ENCODE results near the gene NKIRAS1.
"Not testable (repeated sequence)": the region's sequence is repeated elsewhere in the genome, so short reads cannot be mapped to it uniquely, and the experiment has no call there.

Gene NKIRAS1

DNA sequence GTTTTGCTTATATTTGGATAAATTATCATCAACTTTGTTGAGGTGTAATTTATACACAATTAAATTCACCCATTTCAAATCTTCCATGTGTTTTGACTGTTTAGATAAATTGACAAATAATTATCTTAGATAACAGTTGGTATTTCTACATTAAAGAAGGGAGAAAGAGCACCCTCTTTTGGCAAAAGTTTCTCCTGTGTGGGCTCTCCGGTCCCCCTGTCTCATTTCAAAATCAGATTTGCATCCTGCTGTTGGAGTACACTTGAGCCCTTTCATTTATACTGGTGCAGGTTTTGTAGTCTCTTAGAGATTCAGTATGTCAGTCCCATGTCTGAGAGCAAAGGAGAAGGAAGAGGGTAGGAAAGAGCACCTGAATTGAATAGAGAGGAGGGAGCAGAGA lies 49.4 kb downstream of the NKIRAS1 start:
- DNase-seq: no peak

DNA sequence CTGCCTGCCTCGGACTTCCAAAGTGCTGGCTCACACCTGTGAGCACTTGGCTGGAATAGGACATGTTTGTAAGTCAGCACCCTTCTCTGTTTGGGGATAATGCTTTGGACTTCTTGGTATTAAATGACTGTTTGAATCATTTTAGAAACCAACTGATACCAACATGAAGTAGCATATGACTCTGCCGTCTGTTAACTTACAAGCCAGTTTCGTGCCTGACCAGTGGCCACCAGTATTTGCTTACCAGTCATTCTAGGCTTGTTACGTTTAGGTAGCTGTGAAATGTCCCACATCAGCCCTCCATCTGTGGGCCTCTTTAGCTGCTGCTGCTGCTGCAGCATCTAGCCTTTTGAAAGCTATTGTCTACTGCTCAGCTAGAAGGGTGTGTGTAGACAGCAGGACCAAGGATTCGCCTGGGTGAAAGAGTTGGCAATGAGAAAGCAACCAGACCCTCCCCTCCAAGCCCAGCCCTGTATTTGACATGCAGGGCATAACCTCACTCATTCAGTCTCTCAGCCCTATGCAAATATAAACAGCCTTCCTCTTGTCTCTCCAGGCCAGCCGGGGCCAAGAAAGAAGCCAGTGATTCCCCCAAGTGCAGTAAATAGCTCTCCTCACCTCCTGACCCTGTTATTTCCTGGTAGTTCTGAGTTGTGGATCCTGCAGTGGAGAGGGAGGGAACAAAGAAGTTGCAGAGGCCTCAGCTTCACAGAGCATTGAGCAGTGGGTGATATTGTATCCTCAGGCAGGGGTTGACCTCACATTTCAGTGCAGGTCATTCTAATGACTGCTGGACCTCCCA lies 51.0 kb downstream of the NKIRAS1 start:
- no peak for DNase-seq

DNA sequence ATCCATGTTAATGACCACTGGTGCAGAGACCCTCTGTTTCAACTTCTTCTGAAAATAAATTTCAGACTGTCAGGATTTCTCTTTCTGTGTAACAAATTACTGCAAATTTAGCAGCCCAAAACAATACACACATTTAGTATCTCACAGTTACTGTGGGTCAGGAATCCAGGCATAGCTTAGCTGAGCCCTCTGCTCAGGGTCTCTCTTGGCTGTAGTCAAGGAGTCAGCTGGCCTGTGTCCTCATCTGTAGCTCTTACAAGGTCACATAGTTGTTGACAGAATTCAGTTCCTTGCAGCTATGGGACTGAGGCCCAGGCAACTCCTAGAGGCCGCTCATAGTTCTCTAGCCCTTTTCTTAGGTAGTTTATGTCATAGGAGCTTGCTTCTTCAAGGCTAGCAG lies 51.9 kb downstream of the NKIRAS1 start:
- DNase-seq: no peak

DNA sequence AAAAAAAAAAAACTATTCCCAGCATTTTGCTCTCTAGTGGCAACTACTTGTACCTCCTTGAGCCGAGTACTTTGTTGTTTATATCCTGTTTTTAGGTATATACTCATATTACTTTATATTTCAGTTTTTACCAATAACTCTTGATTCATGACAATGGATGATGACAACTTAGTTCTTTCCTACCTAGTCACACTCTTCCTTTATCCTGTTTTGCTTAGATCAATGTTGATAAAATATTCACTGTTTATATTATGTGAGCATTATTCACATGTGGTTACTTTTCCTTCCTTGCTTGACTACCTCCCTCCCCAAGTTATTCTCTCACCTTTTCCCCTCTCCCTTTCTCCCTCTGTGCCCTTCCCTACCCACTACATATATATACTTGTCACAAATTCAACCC lies 53.7 kb downstream of the NKIRAS1 start:
- DNase-seq: no peak

DNA sequence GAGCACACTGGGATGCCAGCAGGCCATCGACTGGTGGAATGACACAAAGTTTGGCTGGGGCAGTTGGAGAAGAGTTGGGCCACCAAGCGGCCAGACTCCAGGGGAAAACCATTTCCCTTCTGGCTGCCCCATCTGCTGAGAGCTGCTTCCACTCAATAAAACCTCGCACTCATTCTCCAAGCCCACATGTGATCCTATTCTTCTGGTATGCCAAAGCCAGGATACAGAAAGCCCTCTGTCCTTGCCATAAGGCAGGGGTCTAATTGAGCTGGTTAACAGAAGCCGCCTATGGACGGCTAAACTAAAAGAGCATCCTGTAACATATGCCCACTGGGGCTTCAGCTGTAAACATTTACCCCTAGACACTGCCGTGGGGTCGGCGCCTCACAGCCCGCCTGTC lies 55.1 kb downstream of the NKIRAS1 start:
- no peak for DNase-seq

DNA sequence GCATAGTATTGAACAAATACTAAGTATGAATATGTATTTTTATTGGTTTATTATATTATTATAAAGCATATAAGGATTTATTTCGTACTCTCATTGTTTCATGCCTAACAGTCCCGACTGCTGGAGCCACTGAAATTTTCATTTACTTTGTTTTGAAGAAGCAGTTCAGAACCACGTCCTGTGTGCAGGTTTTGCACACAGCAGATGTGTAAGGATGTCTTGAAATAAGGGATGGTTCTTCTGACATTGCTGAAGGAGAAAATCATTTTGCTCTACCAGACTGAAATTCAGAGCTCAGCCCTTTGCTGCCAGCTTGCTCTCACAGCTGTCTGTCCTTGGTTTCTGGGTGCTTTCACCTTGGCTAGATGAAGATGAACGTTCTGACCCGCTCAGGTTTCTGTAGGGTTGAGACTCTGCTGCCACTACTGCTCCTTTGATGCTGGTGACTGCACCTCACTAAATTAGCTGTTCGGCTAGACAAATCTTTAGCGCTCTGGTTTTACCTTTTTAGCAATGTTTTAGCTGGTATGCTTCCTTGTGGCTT lies 56.9 kb downstream of the NKIRAS1 start:
- no peak for DNase-seq

DNA sequence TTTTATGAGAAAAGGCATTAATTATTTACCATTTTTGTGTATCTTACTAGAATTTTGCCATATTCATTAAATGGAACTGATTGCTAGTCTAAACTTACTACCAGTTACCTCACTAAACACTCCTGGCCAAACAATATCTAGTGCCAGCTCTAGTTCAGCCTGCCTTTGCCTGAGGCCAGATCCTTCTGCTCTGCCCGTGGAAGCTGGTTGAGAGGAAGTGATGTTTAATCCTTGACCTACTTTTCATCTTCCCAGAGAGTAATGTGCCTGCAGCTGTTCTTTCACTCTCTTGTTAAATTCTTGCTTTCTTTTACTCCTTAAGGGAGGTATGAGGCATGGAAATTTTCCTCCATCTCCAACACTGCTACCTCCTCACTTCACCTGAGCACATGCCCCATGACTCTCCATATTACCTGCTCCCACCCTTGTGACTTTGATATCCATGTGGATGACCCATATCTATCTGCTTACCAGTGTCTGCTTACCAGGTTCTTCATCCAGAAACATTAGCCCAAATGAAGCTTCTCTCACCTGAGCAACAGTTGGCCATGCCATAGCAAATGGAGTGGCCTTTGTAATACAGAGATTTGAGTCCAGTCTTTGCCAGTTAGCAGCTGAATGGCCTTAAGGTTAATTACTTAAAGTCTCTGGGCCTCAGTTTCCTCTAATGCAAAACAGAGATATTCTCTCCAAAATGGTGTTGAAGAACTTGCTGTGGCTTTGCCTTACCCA lies 57.6 kb downstream of the NKIRAS1 start:
- no peak for DNase-seq

DNA sequence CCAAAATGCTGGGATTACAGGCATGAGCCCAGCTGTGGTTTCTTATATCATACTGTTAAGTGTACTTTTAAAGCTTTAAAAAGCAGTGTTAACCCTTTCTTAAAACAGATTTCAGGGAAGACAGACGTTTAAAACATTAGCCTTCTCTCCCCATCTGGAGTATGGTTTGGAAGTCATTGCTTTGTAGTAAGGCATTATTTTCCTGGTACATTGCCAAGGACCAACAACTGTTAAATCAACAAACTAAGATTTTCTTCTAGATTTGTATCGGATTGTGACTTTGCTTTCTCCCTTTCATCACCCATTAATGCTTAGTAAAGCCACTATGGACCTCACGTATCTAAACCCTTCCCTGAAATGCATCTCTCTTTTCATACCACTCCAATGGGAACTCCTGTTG lies 60.5 kb downstream of the NKIRAS1 start:
- no peak for DNase-seq

DNA sequence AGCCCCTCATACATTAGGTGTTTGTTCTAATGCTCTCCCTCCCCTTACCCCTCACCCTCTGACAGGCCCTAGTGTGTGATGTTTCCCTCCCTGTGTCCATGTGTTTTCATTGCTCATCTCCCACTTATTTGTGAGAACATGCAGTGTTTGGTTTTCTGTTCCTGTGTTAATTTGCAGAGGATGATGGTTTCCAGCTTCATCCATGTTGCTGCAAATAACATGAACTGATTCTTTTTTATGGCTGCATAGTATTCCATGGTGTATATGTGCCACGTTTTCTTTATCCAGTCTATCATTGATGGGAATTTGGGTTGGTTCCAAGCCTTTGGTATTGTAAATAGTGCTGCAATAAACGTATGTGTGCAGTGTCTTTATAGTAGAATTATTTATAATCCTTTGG lies 67.3 kb downstream of the NKIRAS1 start:
- not testable (repeated sequence) for DNase-seq

DNA sequence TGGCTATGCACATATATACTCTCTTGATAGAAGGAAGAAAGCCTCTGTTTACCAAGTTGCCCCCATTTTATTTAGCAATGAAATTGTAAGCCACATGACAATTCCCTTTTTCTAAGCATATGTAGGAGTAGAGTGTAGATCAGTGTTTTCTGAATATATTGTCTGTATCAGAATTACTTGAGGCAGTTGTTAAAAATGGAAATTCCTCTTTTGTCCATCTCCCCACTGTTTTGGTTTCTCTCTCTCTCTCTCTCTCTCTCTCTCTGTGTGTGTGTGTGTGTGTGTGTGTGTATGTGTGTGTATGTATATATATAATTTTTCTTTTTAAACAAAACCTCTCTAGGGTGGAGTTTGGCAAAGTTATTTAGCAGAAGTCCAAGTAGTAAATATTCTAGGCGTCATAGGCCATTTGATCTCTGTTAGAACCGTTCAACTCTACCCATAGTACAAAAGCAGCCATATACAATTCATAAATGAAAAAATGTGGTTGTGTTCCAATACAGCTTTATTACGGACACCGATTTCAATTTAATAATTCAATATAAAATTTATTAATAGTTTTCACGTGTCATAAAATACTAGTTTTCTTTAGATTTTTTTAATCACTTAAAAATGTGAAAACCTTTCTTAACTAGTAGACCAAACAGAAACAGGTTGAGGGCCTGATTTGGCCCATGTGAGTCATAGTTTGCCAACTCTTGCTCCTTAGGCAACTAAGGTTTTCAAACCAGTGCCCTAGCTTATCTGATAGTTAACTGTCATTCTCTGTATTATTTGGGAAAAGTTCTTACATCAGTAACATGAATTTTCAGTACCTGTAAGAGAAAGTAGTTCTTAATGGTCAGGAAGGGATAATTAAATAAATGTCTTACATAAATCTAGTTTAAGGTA lies 71.2 kb downstream of the NKIRAS1 start:
- no peak for DNase-seq

DNA sequence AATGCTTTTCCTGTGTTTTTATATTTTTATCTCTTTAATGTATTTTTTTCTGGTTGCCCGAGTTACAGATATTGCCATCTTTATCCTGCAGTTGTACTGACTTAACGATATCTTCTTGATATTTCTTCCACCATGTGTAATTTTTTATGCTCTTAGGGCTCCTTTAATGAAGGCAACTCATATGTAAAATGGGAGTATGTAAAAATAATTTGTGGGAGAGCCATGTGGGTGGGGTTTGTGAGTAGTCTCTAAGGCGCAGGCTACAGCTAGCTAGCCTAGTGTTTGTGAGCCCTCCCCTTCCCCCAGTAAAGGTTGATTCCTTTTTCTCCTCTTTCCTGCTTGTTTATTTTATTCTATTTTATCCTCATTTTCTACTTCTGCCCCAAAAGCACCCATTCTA lies 72.9 kb downstream of the NKIRAS1 start:
- no peak for DNase-seq
